Rectal smooth muscle tissue (tissue), 1 donor: ENCODE measurements around the gene CPEB3.

Experiments used
- H3K27ac ChIP-seq: one replicate; pipeline ENCODE4 v1.7.0; 2013; ENCODE audit warnings: low read depth, low read length, inconsistent platforms
- H3K27me3 ChIP-seq: one replicate; pipeline ENCODE4 v1.7.0; 2013; ENCODE audit warnings: low read length; ENCODE audit not compliant: control insufficient read depth, insufficient read depth
- H3K36me3 ChIP-seq: one replicate; pipeline ENCODE4 v1.7.0; 2013; ENCODE audit warnings: low read length; ENCODE audit not compliant: control insufficient read depth, insufficient read depth
- H3K4me1 ChIP-seq: one replicate; pipeline ENCODE4 v1.7.0; 2013; ENCODE audit warnings: low read length; ENCODE audit not compliant: control insufficient read depth, insufficient read depth
- H3K4me3 ChIP-seq: one replicate; pipeline ENCODE4 v1.7.0; 2013; ENCODE audit warnings: low read length
- H3K9ac ChIP-seq: one replicate; pipeline ENCODE4 v1.7.0; 2013; ENCODE audit warnings: low read length

CPEB3 gene

GRCh38 chr10:92184977-92185376 is 105.9 kb downstream of the CPEB3 start:
- Histone ChIP-seq H3K27ac (no peak overlapping the region), H3K4me3 (no peak overlapping the region), H3K9ac (no peak overlapping the region), H3K4me1 (peaks cover 2% of the 10 kb centered on the region), H3K27me3 (no peaks in the 10 kb centered on the region), H3K36me3 (no peaks in the 10 kb centered on the region)

- Histone ChIP-seq H3K4me1 (peaks cover 2% of the 10 kb centered on the region), H3K4me3 (no peak overlapping the region), H3K36me3 (no peaks in the 10 kb centered on the region), H3K9ac (no peak overlapping the region), H3K27ac (no peak overlapping the region), H3K27me3 (no peaks in the 10 kb centered on the region)
Measured at GRCh38 chr10:92183199-92183598, 107.7 kb downstream of the CPEB3 start.

GRCh38 chr10:92181575-92181974 is 109.3 kb downstream of the CPEB3 start:
- Histone ChIP-seq H3K36me3 (no peaks in the 10 kb centered on the region), H3K9ac (no peak overlapping the region), H3K4me3 (no peak overlapping the region), H3K27ac (no peak overlapping the region), H3K27me3 (no peaks in the 10 kb centered on the region), H3K4me1 (peaks cover 2% of the 10 kb centered on the region)

GRCh38 chr10:92180399-92180798 is 110.5 kb downstream of the CPEB3 start:
- Histone ChIP-seq H3K27ac (no peak overlapping the region), H3K4me3 (no peak overlapping the region), H3K4me1 (peaks cover 2% of the 10 kb centered on the region), H3K36me3 (no peaks in the 10 kb centered on the region), H3K9ac (no peak overlapping the region), H3K27me3 (no peaks in the 10 kb centered on the region)

- Histone ChIP-seq H3K27me3 (no peaks in the 10 kb centered on the region), H3K4me1 (peaks cover 2% of the 10 kb centered on the region), H3K27ac (no peak overlapping the region), H3K4me3 (no peak overlapping the region), H3K9ac (no peak overlapping the region), H3K36me3 (no peaks in the 10 kb centered on the region)
Measured at GRCh38 chr10:92177546-92177945, 113.3 kb downstream of the CPEB3 start.

GRCh38 chr10:92175164-92175563 is 115.7 kb downstream of the CPEB3 start:
- H3K27ac ChIP-seq = no peak overlapping the region
- no peak overlapping the region for H3K4me3 ChIP-seq
- H3K4me1 ChIP-seq = no peaks in the 10 kb centered on the region
- H3K27me3 ChIP-seq = no peaks in the 10 kb centered on the region
- no peaks in the 10 kb centered on the region for H3K36me3 ChIP-seq
- no peak overlapping the region for H3K9ac ChIP-seq

GRCh38 chr10:92173996-92174395 is 116.9 kb downstream of the CPEB3 start:
- Histone ChIP-seq H3K27me3 (no peaks in the 10 kb centered on the region), H3K9ac (no peak overlapping the region), H3K36me3 (no peaks in the 10 kb centered on the region), H3K4me1 (no peaks in the 10 kb centered on the region), H3K4me3 (no peak overlapping the region), H3K27ac (no peak overlapping the region)

- H3K36me3 ChIP-seq = no peaks in the 10 kb centered on the region
- H3K27me3 ChIP-seq = no peaks in the 10 kb centered on the region
- H3K27ac ChIP-seq = no peak overlapping the region
- no peak overlapping the region for H3K4me3 ChIP-seq
- H3K4me1 ChIP-seq = no peaks in the 10 kb centered on the region
- no peak overlapping the region for H3K9ac ChIP-seq
Measured at GRCh38 chr10:92164036-92164696, 126.7 kb downstream of the CPEB3 start.

- H3K36me3 ChIP-seq = no peaks in the 10 kb centered on the region
- H3K4me3 ChIP-seq = no peak overlapping the region
- H3K27me3 ChIP-seq = no peaks in the 10 kb centered on the region
- no peak overlapping the region for H3K27ac ChIP-seq
- no peak overlapping the region for H3K9ac ChIP-seq
- H3K4me1 ChIP-seq = no peaks in the 10 kb centered on the region
Measured at GRCh38 chr10:92162541-92162940, 128.3 kb downstream of the CPEB3 start.

- no peak overlapping the region for H3K4me3 ChIP-seq
- no peaks in the 10 kb centered on the region for H3K4me1 ChIP-seq
- no peaks in the 10 kb centered on the region for H3K27me3 ChIP-seq
- H3K9ac ChIP-seq = no peak overlapping the region
- H3K36me3 ChIP-seq = no peaks in the 10 kb centered on the region
- H3K27ac ChIP-seq = no peak overlapping the region
Measured at GRCh38 chr10:92156874-92157773, 133.8 kb downstream of the CPEB3 start.

GRCh38 chr10:92150823-92151222 is 140.1 kb downstream of the CPEB3 start:
- Histone ChIP-seq H3K9ac (no peak overlapping the region), H3K36me3 (no peaks in the 10 kb centered on the region), H3K27ac (no peak overlapping the region), H3K4me3 (no peak overlapping the region), H3K4me1 (no peaks in the 10 kb centered on the region), H3K27me3 (no peaks in the 10 kb centered on the region)

- Histone ChIP-seq H3K27ac (no peak overlapping the region), H3K27me3 (no peaks in the 10 kb centered on the region), H3K4me1 (no peaks in the 10 kb centered on the region), H3K36me3 (no peaks in the 10 kb centered on the region), H3K9ac (no peak overlapping the region), H3K4me3 (no peak overlapping the region)
Measured at GRCh38 chr10:92149261-92149660, 141.6 kb downstream of the CPEB3 start.

GRCh38 chr10:92146781-92147180 is 144.1 kb downstream of the CPEB3 start:
- no peaks in the 10 kb centered on the region for H3K27me3 ChIP-seq
- no peaks in the 10 kb centered on the region for H3K36me3 ChIP-seq
- no peak overlapping the region for H3K9ac ChIP-seq
- no peak overlapping the region for H3K27ac ChIP-seq
- no peaks in the 10 kb centered on the region for H3K4me1 ChIP-seq
- no peak overlapping the region for H3K4me3 ChIP-seq
